GM21367 (cell line): Measurements from ENCODE around the gene FASN.

ENCODE experiments used
- ATAC-seq: cut with Tn5 transposase; IDR thresholded peaks from one replicate; pipeline ENCODE4 v1.9.1; 2021; ENCODE audit not compliant: unreplicated experiment

Gene FASN

DNA sequence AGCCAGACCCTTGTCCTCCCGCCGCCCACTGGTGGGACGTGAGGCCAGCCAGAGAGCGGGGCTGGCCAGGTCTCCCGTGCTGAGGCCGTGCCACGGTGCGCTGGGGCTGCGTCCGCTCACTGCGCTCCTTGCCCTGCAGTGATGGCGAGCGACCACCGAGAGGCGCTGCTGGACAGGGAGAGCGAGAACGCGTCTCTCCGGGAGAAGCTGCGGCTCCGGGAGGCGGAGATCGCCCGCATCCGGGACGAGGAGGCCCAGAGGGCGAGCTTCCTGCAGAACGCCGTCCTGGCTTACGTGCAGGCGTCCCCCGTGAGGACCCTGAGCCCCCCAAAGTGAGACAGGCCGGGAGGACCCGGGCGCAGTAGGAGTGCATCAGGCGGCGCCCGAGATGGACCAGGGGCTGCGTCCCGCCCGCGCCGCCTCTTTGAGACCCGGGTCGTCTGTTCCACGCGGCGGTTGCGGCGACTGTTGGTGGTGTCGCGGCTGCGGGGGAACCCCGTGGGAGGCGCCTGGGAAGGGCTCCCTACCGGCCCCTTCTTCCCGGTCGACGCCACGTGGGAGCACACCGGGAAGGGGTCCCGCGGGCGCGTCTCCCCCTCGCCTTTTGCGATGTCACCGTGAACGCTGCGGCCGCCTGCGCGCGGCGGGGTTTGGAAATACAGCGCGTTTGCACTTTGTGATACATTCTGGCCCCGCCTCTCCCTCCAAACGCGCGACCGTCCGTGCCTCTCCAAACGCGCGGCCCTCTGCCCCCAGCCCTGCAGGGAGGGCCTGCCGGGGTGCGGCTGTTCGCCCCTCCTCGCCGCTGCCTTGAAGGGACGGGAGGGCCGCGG lies 67.3 kb downstream of the FASN start:
- ATAC-seq = no peak

DNA sequence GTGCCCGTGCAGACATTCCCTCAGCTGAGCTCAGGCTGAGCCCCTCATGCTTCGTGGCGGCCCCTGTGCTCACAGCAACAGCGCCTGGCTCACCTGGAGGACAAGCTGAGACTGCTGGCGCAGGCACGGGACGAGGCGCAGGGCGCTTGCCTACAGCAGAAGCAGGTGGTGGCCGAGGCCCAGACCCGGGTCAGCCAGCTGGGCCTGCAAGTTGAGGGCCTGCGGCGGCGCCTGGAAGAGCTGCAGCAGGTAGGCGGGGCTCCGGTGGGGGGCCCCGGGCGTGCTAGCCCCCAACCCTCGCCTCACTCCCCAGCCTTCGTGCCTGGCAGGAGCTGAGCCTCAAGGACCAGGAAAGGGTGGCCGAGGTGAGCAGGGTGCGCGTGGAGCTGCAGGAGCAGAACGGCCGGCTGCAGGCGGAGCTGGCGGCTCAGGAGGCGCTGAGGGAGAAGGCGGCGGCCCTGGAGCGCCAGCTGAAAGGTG lies 68.0 kb downstream of the FASN start:
- ATAC-seq = no peak

GRCh38 chr17:82029391-82029790 lies 68.6 kb downstream of the FASN start:
- ATAC-seq = no peak

GRCh38 chr17:82028966-82029365 lies 69.1 kb downstream of the FASN start:
- ATAC-seq = no peak
